Loucy (cell line): Measurements from ENCODE around the gene PGBD5.

Source experiments
- H2AFZ ChIP-seq: fragments of 200-600 bp; sonication (generic); 2 replicates; pipeline ENCODE4 v1.6.0; 2016; ENCODE audit warnings: antibody characterized with exemption, mild to moderate bottlenecking, low read length, moderate library complexity
- H3F3A ChIP-seq: fragments of 200-600 bp; 2 replicates; pipeline ENCODE4 v1.6.0; 2016; ENCODE audit warnings: antibody characterized with exemption, low read depth, mild to moderate bottlenecking
- H3K27me3 ChIP-seq: fragments of 200-600 bp; sonication (generic); 2 replicates; pipeline ENCODE4 v1.6.1; 2014; ENCODE audit warnings: low read length, mild to moderate bottlenecking; ENCODE audit not compliant: insufficient read depth, poor library complexity, severe bottlenecking
- H3K36me3 ChIP-seq: fragments of 200-600 bp; sonication (generic); 2 replicates; pipeline ENCODE4 v1.6.1; 2016; ENCODE audit warnings: low read length; ENCODE audit not compliant: insufficient read depth
- H3K4me1 ChIP-seq: fragments of 200-600 bp; sonication (generic); 2 replicates; pipeline ENCODE4 v1.5.1; 2014; ENCODE audit warnings: low read length, mild to moderate bottlenecking; ENCODE audit not compliant: insufficient read depth, poor library complexity, severe bottlenecking
- H3K4me2 ChIP-seq: fragments of 200-600 bp; sonication (generic); 2 replicates; pipeline ENCODE4 v1.6.0; 2014; ENCODE audit warnings: antibody characterized with exemption, low read length, low read depth, mild to moderate bottlenecking; ENCODE audit not compliant: poor library complexity, severe bottlenecking
- H3K4me3 ChIP-seq: fragments of 200-600 bp; sonication (generic); 2 replicates; pipeline ENCODE4 v1.5.1; 2014; ENCODE audit warnings: low read length, mild to moderate bottlenecking, mixed read lengths; ENCODE audit not compliant: poor library complexity, severe bottlenecking
- H3K79me2 ChIP-seq: fragments of 200-600 bp; sonication (generic); 2 replicates; pipeline ENCODE4 v1.6.1; 2014; ENCODE audit warnings: low read length; ENCODE audit not compliant: insufficient read depth
- H3K9ac ChIP-seq: fragments of 200-600 bp; sonication (generic); 2 replicates; pipeline ENCODE4 v1.6.0; 2014; ENCODE audit warnings: mild to moderate bottlenecking, low read depth, low read length, moderate library complexity; ENCODE audit not compliant: poor library complexity, severe bottlenecking
- H3K9me2 ChIP-seq: fragments of 200-600 bp; sonication (generic); replicated peaks from 2 replicates; pipeline ENCODE4 v1.6.1; 2016; ENCODE audit warnings: low read depth, low read length, mixed read lengths
- H3K9me3 ChIP-seq: fragments of 200-600 bp; sonication (generic); 2 replicates; pipeline ENCODE4 v1.6.1; 2014; ENCODE audit warnings: mild to moderate bottlenecking, antibody characterized with exemption, low read length, low read depth; ENCODE audit not compliant: insufficient read depth
- H4K20me1 ChIP-seq: fragments of 200-600 bp; sonication (generic); 2 replicates; pipeline ENCODE4 v1.6.0; 2014; ENCODE audit warnings: antibody characterized with exemption, low read length, mild to moderate bottlenecking; ENCODE audit not compliant: insufficient read depth, poor library complexity, severe bottlenecking
- CTCF ChIP-seq: fragments of 200-600 bp; sonication (generic); conservative IDR thresholded peaks from 2 replicates; pipeline ENCODE4 v1.5.1; 2014; ENCODE audit warnings: mild to moderate bottlenecking, antibody characterized with exemption, low read length
- EZH2phosphoT487 ChIP-seq: fragments of 200-600 bp; IDR thresholded peaks from 2 replicates; pipeline ENCODE4 v1.6.1; 2018; ENCODE audit warnings: antibody characterized with exemption, mild to moderate bottlenecking, moderate library complexity, borderline replicate concordance

The PGBD5 gene

GRCh38 chr1:230299191-230300006 is 126.7 kb downstream of the PGBD5 start:
- Histone ChIP-seq H3K9me3 (no peaks in the 10 kb centered on the region), H3F3A (no peaks in the 10 kb centered on the region), H3K4me3 (no peak overlapping the region), H3K36me3 (no peaks in the 10 kb centered on the region), H3K9ac (peak overlapping the region; percentile 47), H2AFZ (no peak overlapping the region), H3K4me1 (peaks cover 56% of the 10 kb centered on the region), H3K9me2 (no peaks in the 10 kb centered on the region), H3K4me2 (no peak overlapping the region), H4K20me1 (no peaks in the 10 kb centered on the region), H3K27me3 (no peaks in the 10 kb centered on the region), H3K79me2 (no peaks in the 10 kb centered on the region)
- TF ChIP-seq CTCF (no peak), EZH2phosphoT487 (no peak)

GRCh38 chr1:230295367-230295766 is 130.8 kb downstream of the PGBD5 start:
- Histone ChIP-seq H3K4me3 (no peak overlapping the region), H3K79me2 (no peaks in the 10 kb centered on the region), H4K20me1 (no peaks in the 10 kb centered on the region), H3K9ac (peak overlapping the region; percentile 45), H3K36me3 (no peaks in the 10 kb centered on the region), H3K4me1 (peaks cover 41% of the 10 kb centered on the region), H3K27me3 (no peaks in the 10 kb centered on the region), H3K9me3 (no peaks in the 10 kb centered on the region), H3K4me2 (no peak overlapping the region), H3K9me2 (no peaks in the 10 kb centered on the region), H2AFZ (no peak overlapping the region), H3F3A (no peaks in the 10 kb centered on the region)
- TF ChIP-seq CTCF (no peak), EZH2phosphoT487 (no peak)

GRCh38 chr1:230293390-230293700 is 132.8 kb downstream of the PGBD5 start:
- no peak for TF ChIP-seq CTCF
- no peak for TF ChIP-seq EZH2phosphoT487
- H3K79me2 ChIP-seq: no peaks in the 10 kb centered on the region
- H3K4me3 ChIP-seq: no peak overlapping the region
- H3K9me2 ChIP-seq: no peaks in the 10 kb centered on the region
- no peak overlapping the region for H3K9ac ChIP-seq
- H3K4me1 ChIP-seq: peaks cover 33% of the 10 kb centered on the region
- H3F3A ChIP-seq: no peaks in the 10 kb centered on the region
- H3K36me3 ChIP-seq: no peaks in the 10 kb centered on the region
- no peak overlapping the region for H3K4me2 ChIP-seq
- no peaks in the 10 kb centered on the region for H3K27me3 ChIP-seq
- no peak overlapping the region for H2AFZ ChIP-seq
- no peaks in the 10 kb centered on the region for H3K9me3 ChIP-seq
- H4K20me1 ChIP-seq: no peaks in the 10 kb centered on the region
